ENCODE measurements around the gene SETD1A. TPM values are rescaled to one million over a fixed set of nuclear protein-coding genes. Genes with fewer than 3 reads are reported as not detected.

Gene SETD1A
- total and polyA plus RNA-seq, 2 of the 8 experiments (the other 6 are each of a cell fraction or from before 2014, with no cell fraction given) = 4.8 to 29.0 TPM

- TF ChIP-seq CHD7 (IDR thresholded peaks at IDR 0.05; ENCODE audit: insufficient replicate concordance, low read length) (no peak), E2F6 (IDR thresholded peaks at IDR 0.05) (no peak), TAF1 (IDR thresholded peaks at IDR 0.05; ENCODE audit: low read depth, low read length) (no peak), HDAC6 (IDR thresholded peaks at IDR 0.05; ENCODE audit: low read depth, low read length) (no peak), CTBP2 (IDR thresholded peaks at IDR 0.05; ENCODE audit: borderline replicate concordance, insufficient read depth, insufficient read length, low read length) (no peak), EP300 (IDR thresholded peaks at IDR 0.05; ENCODE audit: borderline replicate concordance in 1 of 2, low read depth in 2 of 2, low read length in 2 of 2) (no peak), PHF8 (conservative IDR thresholded peaks at IDR 0.05; ENCODE audit: low read depth, low read length) (no peak), SUZ12 (IDR thresholded peaks at IDR 0.05; ENCODE audit: low read length) (no peak), POLR2AphosphoS5 (IDR thresholded peaks at IDR 0.05; ENCODE audit: low read depth, low read length) (no peak), CREB1 (IDR thresholded peaks at IDR 0.05) (no peak)
Measured at GRCh38 chr16:30964574-30965226, 7.1 kb downstream of the SETD1A start (continued).

All from H1 (cell line).